ENCODE data around the gene EHD1.

The EHD1 gene

DNA sequence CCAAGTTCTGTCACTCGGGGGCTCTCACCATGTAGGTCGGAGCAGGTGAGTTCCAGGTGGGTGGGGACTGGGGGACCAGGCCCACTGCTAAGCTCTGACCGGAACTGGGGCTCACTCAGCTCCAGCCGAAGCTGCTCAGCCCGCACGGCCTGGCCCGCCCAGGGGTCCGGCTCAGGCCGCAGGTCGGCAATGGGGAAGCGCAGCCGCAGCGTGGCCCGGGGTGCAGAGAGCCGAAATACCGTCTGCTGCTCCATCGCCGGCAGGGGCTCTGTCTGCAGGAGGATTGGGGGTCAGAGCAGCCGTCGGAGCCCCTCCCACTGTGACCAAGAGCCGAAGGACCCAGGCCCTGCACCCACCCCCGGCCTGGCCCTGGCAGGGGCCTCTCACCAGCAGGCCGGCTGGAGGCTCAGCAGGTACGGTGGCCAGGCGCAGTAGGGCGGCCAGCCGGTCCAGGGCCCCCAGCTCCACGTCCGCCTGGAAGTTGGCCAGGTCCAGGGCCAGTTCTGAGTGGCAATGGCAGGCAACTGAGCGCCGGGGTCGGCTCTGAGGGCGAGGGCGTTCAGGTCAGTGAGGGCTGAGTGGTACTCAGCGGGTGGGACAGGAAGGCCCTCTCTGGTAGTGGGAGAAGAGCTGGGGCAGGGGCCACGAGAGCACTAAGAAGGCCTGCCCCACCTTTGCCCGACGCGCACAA lies 31.4 kb upstream of the EHD1 start:
- no peak for DNase-seq

DNA sequence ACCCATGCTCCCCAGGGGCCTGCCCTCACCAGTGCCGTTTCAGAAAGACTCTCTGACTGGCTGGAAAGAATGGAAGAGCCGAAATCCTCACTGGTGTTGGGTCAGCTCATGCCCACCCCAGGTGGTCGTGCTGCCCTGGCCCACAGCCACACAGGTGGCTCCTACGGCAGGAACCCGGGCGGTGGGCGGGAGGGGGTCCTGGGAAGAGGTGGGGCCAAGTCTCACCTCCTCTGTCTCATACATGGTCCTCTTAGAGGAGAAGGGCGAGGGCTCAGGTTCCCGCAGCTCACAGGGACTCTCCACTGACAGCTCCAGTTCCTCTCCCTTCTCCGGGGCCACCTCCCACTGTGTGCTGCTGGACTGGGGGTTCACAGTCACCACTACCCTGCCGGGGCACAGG lies 30.3 kb upstream of the EHD1 start:
- DNase-seq = no peak

DNA sequence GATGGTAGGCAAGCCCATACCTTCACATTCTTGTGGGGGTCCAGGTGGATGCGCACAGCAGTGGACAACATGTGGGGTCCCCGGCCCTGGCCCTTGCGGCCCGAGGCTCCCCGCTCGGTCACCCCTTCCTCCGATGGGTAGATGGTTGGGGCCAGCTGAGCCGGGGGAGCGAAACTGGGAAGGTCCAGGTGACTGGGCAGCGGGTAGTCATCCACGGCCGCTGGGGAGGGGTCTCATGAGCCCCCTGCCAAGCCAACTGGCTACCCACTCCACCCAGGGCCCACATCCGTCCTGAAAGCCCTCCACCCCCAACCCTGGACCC lies 27.9 kb upstream of the EHD1 start:
- DNase-seq = no peak

DNA sequence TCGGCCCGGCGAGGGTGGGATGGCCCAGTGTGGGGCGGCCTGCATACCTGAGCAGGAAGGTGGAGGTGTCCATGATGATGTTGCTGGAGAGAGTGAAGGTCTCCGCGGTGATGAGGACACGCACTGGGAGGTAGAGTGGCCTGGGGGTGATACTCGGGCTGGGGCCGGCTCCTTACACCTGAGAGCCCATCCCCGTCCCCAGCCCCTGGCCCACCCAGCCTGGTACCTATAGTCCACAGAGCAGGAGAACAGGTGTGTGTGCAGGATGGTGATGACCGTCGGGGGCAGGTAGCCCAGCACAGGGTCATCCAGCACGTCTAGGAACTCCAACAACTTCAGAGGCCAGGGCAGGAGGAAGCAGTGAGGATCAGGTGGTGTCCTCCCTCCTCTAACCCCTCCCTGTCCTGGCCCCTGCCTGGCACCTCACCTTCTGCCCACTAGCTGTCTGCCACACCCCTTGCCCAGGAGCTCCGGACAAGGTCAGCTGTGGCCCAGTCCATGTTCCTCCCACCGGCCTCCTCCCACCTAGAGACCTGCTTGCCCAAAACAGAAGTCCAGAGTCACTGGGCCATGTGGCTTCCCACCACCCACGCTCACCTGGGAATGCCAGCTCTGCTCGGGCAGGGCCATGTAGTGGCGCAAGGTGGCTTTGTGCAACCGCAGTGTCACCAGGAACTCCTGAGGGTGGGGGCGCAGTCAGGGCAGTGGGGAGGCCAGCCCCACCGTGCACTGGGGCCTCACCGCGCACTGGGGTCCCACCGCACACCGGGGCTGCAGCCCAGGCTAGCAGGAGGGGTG lies 27.3 kb upstream of the EHD1 start:
- DNase-seq = no peak

DNA sequence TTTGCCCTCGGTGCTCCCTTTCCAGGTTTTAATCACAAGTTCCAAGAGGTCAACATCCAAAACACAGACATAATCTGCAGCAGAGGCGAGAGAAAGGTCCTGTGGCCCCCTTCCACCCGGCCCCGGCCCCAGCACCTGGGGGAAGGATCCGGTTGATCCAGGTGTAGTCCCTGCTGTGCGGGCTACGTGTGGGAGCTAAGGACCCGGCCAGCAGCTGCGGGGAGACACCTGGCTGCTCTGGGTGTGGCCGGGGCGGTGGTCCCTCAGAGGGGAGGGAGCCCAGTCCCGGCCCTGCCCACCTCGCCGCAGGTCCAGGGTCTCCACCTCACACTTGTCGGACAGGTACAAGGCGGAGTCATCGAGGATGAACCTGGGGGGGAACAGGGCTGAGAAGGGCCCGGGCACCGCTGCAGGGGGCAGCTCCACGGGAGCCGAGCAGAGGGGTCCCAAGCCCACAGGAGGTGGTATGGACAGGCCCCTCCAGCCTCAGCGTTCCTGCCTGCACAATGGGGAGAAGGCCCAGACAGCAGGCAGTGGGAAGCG lies 24.9 kb upstream of the EHD1 start:
- DNase-seq = no peak

DNA sequence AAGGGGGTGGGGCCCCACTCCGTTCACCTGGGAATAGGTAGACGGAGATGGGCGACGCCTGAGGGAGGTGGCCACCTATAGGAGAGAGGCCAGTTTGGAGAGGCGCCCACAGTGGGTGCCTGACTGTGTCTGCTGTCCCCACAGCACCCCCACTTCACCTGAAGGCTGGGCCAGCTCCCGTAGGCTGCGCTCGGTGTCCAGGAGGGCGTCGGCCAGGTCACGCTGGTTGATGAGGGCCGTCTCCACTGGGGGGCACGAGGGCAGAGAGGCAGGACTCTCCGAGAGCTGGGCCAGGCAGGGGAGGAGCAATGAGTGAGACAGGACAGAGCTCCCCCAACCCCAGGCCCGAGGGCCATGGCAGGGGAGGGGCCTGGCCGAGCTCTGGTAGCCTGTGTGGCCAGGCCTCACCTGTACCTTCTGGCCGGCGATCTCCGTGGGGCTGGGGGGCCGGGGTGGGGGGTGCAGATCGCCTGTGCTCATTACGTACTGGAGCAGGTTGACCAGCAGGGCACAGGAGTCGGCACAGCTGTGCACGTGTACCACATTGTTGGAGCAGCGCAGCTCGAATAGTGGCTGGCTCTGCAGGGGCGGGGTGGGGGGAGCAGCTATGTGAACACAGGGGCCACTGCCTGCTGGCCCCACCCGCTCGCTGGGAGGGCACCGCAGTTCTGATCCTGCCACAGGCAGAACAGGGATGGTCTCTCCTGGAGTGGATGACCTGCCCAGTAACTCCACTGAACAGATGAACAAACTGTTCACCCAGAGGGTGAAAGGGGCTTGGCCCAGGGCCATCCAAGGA lies 23.9 kb upstream of the EHD1 start:
- no peak for DNase-seq

DNA sequence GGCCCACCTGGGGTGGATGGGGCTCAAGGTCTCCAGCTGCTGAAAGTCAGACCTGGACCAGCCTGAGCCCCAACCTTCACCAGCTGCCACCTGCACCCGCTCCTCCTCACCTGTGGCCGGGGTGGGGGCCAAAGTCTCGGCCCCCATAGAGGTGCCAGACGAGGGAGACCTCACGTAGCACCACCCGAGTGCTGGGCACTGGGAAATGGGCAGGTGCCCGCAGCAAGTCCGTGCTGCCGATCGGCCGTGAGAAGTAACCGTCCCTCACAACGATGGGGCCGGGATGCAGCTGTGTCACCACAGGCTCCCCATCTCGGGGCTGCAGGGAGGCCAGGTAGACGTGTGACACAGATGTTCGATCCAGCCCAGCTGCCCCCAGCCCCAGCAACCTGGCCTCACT lies 22.4 kb upstream of the EHD1 start:
- no peak for DNase-seq

DNA sequence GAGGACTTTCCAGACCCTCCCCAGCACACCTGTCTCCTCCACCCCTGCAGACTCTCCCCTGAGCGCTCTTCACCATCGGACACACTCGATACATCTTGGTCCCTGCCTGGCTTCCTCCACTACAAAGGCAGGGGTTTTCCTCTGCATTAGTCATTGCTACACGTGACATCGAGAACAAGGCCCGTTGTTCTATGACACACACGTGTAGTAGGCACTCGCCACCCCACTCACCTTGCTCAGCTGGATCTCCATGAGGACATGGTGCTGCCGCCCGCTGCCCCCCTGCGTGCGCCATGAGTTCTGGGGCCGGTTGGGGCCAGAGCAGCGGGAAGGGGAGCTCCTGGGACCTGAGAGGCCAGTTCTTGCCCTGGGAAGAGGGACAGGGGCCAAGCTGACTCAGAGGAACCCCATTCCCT lies 21.9 kb upstream of the EHD1 start:
- DNase-seq = no peak

DNA sequence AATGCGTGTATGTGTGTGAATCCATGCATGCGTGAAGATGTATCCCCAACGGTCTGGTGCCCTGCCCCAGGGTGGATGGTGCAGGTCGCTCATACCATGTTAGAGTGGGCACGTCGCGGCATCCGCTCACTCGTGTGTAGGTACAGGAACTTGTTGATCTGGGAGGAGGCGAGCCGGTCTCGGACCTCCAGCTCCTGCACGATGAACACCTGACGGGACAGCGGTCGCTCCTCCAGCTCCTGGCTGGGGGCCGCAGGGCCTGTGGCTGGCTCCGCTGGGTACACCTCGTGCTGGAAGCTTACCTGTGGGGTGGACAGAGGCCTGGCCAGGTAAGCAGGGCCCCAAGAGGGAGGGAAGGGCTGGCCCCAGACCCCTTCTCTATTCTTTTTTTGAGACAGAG lies 20.1 kb upstream of the EHD1 start:
- DNase-seq = no peak

DNA sequence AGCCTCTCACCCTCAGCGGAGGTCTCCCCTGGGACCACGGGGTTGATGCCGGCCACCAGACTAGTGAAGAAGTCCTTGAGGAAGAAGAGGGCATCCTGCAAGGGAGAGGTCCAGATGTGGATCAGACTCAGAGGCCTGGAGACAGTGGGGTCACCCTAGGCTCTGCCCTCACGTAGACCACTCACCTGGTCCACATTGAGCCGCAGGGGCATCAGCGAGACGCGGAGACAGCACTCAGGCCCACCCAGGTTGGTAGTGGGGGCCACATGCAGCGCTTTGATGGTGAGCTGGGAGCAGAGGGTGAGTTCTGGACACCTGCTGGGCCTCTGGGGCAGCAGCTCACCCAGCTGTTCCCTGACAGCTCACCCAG lies 19.6 kb upstream of the EHD1 start:
- no peak for DNase-seq

DNA sequence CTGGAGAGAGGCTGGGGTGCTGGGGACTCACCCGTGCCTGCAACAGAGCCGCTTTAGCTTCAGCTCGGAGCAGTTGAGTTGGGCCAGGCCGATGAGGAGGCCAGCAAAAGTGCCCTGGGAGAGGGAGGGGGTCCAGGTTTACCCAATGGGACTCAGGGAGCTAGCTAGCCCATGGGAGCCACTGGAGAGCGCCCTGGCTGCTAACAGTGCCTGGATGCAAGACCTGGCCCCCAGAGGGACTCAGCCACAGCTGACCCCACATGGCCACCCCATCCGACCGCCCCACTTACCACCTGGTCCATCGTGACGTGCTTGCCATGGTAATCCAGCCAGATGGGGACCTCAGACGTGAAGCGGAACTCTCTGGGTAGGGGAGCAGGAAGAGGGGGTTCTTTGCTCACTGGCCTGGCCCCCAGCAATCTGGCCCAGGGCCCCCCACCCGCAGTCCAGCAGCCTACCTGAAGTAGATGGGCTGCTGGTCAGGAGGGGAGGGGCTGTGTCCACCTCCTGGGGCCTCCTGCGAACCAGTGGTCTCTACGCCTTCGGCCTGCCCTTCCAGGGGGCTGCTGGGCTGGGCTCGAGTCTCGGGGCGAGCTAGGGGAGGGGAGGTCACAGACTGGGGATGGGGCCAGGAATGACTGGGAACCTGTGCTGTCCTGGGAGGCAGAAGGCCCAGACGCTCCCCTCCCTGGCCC lies 19.1 kb upstream of the EHD1 start:
- DNase-seq = no peak

DNA sequence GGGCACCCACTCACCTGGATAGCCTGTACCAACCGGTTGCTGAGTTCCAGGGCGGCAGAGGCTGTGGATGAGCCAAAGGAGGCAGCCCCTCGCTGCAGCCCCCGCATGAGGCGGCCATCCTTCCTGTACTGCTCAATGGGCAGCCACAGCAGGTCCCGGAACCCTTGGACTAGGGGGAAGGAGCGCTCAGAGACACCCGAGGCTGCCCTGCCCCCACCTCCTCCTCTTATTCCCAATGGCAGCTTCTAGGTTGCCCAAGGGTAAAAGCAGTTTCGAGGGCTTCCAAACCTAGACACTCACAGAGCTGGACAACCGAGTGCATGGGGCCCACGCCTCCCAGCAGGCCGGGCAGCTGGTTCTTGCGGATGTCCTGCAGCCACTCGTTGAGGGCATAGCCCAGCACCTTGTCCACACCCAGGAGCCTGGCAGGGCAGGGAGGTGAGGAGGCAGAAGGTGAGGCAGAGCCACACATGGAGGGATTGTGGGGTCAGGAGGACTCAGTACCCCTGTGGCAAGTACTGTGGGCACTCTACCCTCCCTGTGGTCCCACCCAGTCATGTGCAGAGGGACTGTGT lies 18.1 kb upstream of the EHD1 start:
- no peak for DNase-seq

DNA sequence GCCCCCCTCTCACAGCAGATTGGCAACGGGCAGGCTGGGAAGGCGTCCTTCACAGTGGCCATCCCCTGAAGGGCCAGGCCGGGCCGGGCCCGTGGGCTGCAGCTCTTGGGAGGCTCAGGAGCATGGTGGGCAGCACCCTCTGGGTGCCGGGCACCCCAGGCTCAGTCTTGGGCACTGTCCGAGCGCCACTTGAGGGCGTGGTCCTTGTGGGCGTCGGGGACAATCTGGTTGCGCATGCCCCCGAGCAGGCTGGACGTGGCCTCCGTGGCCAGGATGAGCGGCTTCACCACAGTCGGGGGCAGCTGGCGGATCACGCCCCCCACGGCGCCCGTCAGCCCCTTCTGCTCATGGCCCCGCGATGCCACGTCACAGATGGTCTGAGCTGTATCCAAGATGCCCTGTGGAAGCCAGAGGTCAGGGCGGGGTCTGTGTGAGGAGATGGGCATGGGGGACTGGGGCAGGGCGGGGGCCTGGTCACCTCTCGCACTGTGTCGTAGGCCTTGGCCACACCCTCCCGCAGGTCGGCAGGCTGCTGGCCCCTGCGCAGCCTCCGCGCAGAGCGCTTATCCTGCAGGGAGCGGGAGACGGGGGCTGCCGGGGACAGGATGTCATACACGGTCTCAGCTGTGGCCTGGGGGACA lies 16.5 kb upstream of the EHD1 start:
- DNase-seq = no peak

DNA sequence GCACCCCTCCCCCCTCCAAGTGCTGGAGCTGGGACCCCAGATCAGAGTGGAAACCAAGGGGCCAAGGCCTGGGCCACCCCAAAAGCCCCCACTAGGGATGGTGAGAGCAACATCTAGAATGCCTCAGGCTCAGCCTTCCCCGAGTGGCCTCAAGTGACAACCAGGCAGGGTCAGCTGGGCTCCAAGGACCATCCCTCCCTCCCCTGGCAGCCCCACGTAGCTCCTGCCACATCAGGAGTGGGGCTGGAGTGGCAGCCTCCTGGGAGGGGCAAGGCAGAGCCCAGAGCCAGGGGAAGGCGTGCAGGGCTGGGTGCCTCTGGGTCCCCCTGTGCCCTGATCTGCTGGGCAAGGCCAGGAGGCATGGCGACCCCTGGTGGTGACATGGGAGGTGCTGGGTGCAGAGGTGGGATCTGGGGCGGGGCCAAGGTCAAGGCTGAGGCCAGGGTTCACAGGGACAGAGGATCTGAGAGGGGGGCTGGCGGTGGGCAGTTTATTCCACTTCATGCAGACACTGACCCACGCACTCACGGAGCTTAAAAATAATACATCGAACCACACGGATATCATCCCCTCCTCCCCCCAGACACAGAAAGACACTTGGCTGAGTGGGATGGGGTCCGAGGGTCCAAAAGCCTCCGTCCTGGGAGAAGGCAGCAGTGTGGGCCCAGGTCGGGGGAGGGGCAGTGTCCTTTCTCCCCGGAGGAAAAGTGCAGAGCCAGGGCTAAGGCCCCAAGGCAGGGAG lies 15.8 kb upstream of the EHD1 start:
- no peak for DNase-seq

DNA sequence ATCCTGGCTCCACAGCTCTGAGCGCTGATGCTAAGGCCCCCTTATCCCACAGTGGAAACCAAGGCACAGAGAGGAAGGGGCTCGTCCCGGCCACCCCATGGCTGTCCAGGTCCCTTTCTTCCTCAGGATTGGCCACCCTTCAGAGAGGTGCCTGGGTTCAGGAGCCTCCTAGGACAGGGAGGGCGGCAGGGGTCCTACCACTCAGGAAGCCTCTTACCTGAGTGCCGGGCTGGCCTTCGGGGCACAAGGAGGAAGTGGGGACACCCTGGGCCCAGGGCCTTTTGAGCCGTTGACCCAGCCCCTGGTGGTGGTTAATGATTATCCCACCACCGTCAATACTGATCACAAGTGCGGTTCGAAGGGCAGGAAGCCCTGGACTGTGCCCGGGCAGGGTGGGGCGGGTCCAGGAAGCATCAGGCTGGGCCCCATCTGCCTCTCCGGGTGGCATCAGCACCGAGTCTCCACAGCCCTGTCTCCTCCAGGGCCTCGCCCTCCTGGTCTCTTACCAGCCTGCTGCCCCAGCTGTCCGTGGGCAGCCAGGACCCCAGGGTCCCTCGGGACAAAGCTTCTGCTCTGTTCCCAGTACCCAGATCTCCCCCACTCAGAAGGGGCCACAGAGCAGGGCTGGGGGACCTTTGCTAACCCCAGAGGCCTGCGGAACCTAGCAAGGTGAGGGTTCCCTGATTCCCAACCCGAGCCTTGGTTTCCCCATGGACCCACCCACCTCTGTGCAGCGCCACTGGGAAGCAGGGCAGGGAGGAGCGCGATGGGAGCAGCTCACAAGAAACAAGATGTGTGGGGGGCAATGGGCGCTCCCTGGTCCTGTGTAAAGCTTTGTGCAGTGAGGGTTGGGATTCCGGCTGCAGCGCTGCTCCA lies 15.0 kb upstream of the EHD1 start:
- DNase-seq = no peak

DNA sequence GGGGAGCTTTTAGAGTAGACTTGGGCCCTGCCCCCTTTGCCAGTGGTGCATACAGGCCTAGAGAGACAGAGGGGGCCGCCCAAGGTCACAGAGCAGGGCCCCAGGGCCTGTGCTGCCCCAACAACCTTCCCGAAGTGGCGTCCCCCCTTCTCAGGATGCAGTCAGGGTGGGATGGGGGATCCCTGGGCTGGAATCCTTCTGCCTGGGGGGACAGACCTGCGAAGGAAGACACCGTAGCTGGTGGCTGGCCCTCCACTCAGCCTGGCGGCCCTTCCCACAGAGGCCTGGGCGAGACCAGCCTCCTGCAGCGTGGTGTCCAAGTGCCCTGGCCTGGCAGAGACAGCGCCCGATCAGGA lies 14.4 kb upstream of the EHD1 start:
- no peak for DNase-seq

DNA sequence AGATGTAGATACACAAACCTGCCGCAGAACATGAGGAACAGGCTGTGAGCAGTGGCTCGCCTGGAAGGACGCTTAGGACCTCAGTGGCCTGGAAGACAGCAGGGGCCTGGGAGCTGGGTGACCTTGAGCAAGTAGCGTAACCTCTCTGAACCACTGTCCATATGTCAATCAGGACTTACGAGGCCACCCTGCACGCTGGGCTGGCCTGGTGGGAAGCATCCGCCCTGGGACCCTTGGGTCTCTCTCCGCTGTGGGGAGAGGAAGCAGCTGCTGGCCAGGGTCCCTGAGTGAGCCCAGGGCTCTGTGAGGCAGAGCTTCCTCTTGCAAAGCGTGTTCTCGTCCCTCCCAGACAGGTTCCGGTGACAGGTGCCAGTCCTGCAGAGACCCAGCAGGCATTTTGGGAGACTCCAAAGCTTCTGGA lies 14.0 kb upstream of the EHD1 start:
- DNase-seq = no peak

DNA sequence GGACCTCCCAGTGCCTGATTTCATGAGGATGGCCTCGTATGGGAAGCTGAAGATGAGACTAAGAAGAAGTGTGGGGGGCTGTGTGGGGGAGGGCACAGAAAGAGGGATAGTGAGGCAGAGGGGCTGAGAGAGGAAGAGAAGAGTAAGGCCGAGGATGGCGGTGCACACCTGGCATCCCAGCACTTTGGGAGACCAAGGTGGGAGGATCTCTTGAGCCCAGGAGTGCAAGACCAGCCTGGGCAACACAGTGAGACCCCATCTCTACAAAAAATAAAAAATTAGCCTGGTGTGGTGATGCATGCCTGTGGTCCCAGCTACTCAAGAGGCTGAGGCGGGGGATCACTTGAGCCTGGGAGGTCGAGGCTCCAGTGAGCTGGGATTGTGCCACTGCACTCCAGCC lies 13.5 kb upstream of the EHD1 start:
- DNase-seq = no peak

DNA sequence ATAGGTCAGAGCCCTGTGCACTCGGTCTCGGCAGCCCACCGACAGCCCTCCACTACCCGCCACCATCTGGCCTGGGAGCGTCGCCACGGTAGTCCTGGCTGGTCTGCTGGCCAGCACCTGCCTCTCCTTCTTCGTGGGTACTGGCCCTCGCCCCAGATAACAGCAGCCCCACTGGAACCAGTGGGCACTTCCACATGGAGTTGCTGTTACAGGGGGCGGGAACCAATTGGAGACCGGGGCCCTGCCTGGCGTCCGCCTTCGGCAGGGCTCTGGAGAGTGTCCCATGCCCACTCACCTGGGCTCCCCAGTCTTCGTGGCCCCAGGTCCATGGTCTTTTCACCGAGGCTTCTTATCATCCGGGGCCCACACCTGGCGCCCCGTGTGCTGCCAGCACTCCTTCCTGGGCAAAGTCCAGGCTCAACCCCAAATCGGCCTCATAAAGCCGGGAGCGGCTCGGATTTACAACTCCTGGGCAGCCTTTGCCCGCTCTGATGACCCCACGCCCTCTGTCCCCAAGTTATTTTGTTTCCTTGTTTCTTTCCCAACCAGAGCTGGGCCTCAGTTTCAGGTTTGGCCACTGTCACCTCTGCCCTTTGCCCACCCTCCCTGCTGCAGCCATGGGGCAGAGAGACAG lies 12.9 kb upstream of the EHD1 start:
- DNase-seq = no peak

DNA sequence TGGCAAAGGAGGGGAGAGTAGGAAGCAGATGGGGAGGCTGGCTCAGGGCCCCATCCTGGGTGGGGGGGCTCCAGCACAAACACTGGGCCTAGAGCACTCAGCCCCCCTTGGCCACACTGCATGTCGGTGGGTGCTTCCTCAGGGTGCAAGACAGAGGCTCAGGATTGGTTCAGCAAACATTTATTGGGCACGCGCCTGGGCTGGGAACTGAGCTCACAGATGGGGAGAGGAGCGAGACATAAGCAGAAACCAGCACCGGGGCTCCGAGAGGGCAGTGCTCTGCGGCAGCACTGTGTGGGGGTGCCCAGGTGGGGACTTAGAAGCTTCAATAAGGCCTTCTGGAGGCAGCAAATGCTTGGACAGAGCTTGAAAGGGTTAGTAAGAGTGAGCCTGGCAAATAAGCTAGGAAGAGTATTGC lies 12.1 kb upstream of the EHD1 start:
- DNase-seq = no peak

Measured in NCI-H1436 treated with DMSO at 0.1 percent for 48 hours (cell line).